Nephron (organoid): ENCODE results near the gene CEP128.

ENCODE experiments used
- H3K27ac Mint-ChIP-seq, 3 experiments: 2 replicates each; pipeline ENCODE4 v1.8.0; 2020; ENCODE audit warnings: mixed read lengths in 3 of 3, mild to moderate bottlenecking in 2 of 3, moderate library complexity in 1 of 3
- H3K27me3 Mint-ChIP-seq: 2 replicates; pipeline ENCODE4 v1.8.0; 2021; ENCODE audit warnings: low read depth, mild to moderate bottlenecking, moderate library complexity, mixed read lengths
- H3K36me3 Mint-ChIP-seq: 2 replicates; pipeline ENCODE4 v1.8.0; 2020; ENCODE audit warnings: low read depth, mixed read lengths
- H3K4me1 Mint-ChIP-seq: 2 replicates; pipeline ENCODE4 v1.8.0; 2020; ENCODE audit warnings: mixed read lengths
- H3K4me3 Mint-ChIP-seq, 3 experiments: 2 replicates each; pipeline ENCODE4 v1.8.0; 2020; ENCODE audit warnings: mild to moderate bottlenecking in 3 of 3, mixed read lengths in 3 of 3, moderate library complexity in 2 of 3
- H3K9me3 Mint-ChIP-seq: 2 replicates; pipeline ENCODE4 v1.8.0; 2020; ENCODE audit warnings: mixed read lengths
- CTCF ChIP-seq, 3 experiments: fragments of 200-600 bp; sonication (generic); IDR thresholded peaks; one replicate each; pipeline ENCODE4 v1.5.0; 2021; ENCODE audit warnings: antibody characterized with exemption in 3 of 3; ENCODE audit not compliant: unreplicated experiment in 3 of 3

CEP128 gene

GRCh38 chr14:80847070-80847469 lies 94.5 kb downstream of the CEP128 start:
- H3K36me3 Mint-ChIP-seq: no peaks in the 10 kb centered on the region
- H3K27ac Mint-ChIP-seq: no peak overlapping the region
- TF ChIP-seq CTCF (IDR thresholded peaks at IDR 0.05; ENCODE audit: unreplicated experiment in 3 of 3): no peak
- H3K4me3 Mint-ChIP-seq: no peak overlapping the region
- no peaks in the 10 kb centered on the region for H3K9me3 Mint-ChIP-seq
- H3K4me1 Mint-ChIP-seq: peaks cover 14% of the 10 kb centered on the region
- H3K27me3 Mint-ChIP-seq: no peaks in the 10 kb centered on the region

GRCh38 chr14:80845856-80846255 lies 95.7 kb downstream of the CEP128 start:
- TF ChIP-seq CTCF (IDR thresholded peaks at IDR 0.05; ENCODE audit: unreplicated experiment in 3 of 3): no peak
- H3K4me1 Mint-ChIP-seq: peaks cover 14% of the 10 kb centered on the region
- H3K27ac Mint-ChIP-seq: peak overlapping the region; percentile 2 to 67 (median 28)
- no peaks in the 10 kb centered on the region for H3K27me3 Mint-ChIP-seq
- no peaks in the 10 kb centered on the region for H3K9me3 Mint-ChIP-seq
- no peaks in the 10 kb centered on the region for H3K36me3 Mint-ChIP-seq
- H3K4me3 Mint-ChIP-seq: no peak overlapping the region

GRCh38 chr14:80844872-80845271 lies 96.7 kb downstream of the CEP128 start:
- no peaks in the 10 kb centered on the region for H3K27me3 Mint-ChIP-seq
- H3K9me3 Mint-ChIP-seq: no peaks in the 10 kb centered on the region
- no peak overlapping the region for H3K4me3 Mint-ChIP-seq
- H3K27ac Mint-ChIP-seq: no peak overlapping the region
- peaks cover 13% of the 10 kb centered on the region for H3K4me1 Mint-ChIP-seq
- H3K36me3 Mint-ChIP-seq: no peaks in the 10 kb centered on the region
- TF ChIP-seq CTCF (IDR thresholded peaks at IDR 0.05; ENCODE audit: unreplicated experiment in 3 of 3): no peak

- no peaks in the 10 kb centered on the region for H3K4me1 Mint-ChIP-seq
- no peak overlapping the region for H3K27ac Mint-ChIP-seq
- no peaks in the 10 kb centered on the region for H3K27me3 Mint-ChIP-seq
- H3K9me3 Mint-ChIP-seq: no peaks in the 10 kb centered on the region
- TF ChIP-seq CTCF (IDR thresholded peaks at IDR 0.05; ENCODE audit: unreplicated experiment in 3 of 3): no peak
- H3K36me3 Mint-ChIP-seq: no peaks in the 10 kb centered on the region
- no peak overlapping the region for H3K4me3 Mint-ChIP-seq
Measured at GRCh38 chr14:80839743-80840142, 101.8 kb downstream of the CEP128 start.

GRCh38 chr14:80809663-80810062 lies 131.9 kb downstream of the CEP128 start:
- Mint-ChIP-seq H3K27ac (no peak overlapping the region), H3K4me1 (no peaks in the 10 kb centered on the region), H3K27me3 (no peaks in the 10 kb centered on the region), H3K4me3 (no peak overlapping the region), H3K9me3 (peaks cover 29% of the 10 kb centered on the region), H3K36me3 (peaks cover 35% of the 10 kb centered on the region)
- no peak for TF ChIP-seq CTCF (IDR thresholded peaks at IDR 0.05; ENCODE audit: unreplicated experiment in 3 of 3)

GRCh38 chr14:80805136-80805535 lies 136.4 kb downstream of the CEP128 start:
- TF ChIP-seq CTCF (IDR thresholded peaks at IDR 0.05; ENCODE audit: unreplicated experiment in 3 of 3): no peak
- no peaks in the 10 kb centered on the region for H3K4me1 Mint-ChIP-seq
- H3K27ac Mint-ChIP-seq: no peak overlapping the region
- peaks cover 25% of the 10 kb centered on the region for H3K9me3 Mint-ChIP-seq
- H3K36me3 Mint-ChIP-seq: peaks cover 28% of the 10 kb centered on the region
- no peak overlapping the region for H3K4me3 Mint-ChIP-seq
- H3K27me3 Mint-ChIP-seq: no peaks in the 10 kb centered on the region
